Stimulated activated effector memory CD8-positive, alpha-beta T cell treated with anti-CD3 and anti-CD28 coated beads, Interleukin-12 subunit alpha, Interleukin-12 subunit beta, amount 100 ng/mL, for 72 hours (primary cell): ENCODE results near the gene NDRG2.

Experiments used
- ATAC-seq: fragments of 150-1000 bp; cut with Tn5 transposase; 2 replicates; pipeline ENCODE4 v1.10.0; 2021
- DNase-seq, 2 donors: peaks; one replicate each; pipeline ENCODE4 v3.0.0; 2021 to 2022; ENCODE audit warnings: low spot score in 2 of 2
- H3K27ac Mint-ChIP-seq: one replicate; pipeline ENCODE4 v1.8.0; 2022; ENCODE audit warnings: mild to moderate bottlenecking, mixed read lengths
- H3K36me3 Mint-ChIP-seq: one replicate; pipeline ENCODE4 v1.8.0; 2022; ENCODE audit warnings: mild to moderate bottlenecking, mixed read lengths
- H3K4me1 Mint-ChIP-seq: one replicate; pipeline ENCODE4 v1.8.0; 2022; ENCODE audit warnings: mixed read lengths
- H3K4me3 Mint-ChIP-seq: one replicate; pipeline ENCODE4 v1.8.0; 2022; ENCODE audit warnings: mild to moderate bottlenecking, mixed read lengths
- H3K9me3 Mint-ChIP-seq: one replicate; pipeline ENCODE4 v1.8.0; 2022; ENCODE audit warnings: mixed read lengths

NDRG2 gene

DNA sequence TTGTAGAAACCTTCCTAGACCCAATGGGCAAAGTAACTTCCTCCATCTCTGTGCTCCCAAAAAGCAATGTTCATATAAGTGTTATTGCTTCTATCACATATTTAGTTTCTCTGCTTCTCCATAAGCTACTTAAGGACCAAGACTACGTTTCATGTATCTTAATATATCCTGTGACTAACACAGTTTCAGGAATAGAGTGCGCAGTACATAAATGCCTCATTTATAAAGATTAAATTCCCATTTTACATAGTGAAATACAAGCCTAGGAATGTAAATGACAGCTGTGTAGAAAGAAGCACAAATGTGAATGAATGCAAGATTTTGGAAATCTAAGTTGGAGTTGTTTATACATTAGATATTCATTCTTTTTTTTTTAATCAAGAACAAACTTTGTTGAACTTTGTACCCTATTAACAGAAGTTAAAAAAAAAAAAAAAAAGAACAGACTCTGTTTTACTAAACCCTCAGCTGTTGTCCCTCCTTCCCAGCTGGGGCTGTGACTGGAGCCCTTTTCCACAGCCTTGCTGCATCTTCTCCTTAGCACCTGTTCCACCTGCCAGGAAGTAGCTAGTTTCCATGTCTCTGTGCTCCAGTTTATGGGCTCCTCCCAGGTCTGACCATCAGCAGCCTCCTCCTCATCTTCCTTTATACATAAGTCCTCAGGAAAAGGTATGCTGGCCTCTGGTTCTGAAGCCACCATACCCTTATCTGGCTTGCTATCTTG is 42.1 kb downstream of the NDRG2 start:
- Mint-ChIP-seq H3K4me1 (peaks cover 10% of the 10 kb centered on the region), H3K9me3 (no peaks in the 10 kb centered on the region), H3K36me3 (no peaks in the 10 kb centered on the region), H3K27ac (no peak overlapping the region), H3K4me3 (no peak overlapping the region)
- DNase-seq (no peak), ATAC-seq (no peak)

DNA sequence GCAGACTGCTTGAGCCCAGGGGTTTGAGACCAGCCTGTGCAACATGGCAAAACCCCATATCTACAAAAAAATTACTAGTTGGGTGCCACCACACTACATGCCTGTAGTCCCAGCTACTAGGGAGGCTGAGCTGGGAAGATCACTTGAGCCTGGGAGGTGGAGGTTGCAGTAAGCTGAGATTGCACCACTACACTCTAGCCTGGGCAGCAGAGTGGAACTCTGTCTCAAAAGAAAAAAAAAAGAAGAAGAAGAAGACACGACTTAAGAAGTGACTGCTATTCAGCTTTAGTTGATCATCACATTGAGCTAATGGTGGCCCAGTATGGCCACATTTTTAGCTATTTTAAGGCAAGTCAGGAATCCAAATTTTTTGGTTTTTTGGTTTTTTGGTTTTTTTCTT is 44.0 kb downstream of the NDRG2 start:
- Mint-ChIP-seq H3K4me1 (no peaks in the 10 kb centered on the region), H3K36me3 (no peaks in the 10 kb centered on the region), H3K9me3 (no peaks in the 10 kb centered on the region), H3K27ac (no peak overlapping the region), H3K4me3 (no peak overlapping the region)
- DNase-seq (no peak), ATAC-seq (no peak)

DNA sequence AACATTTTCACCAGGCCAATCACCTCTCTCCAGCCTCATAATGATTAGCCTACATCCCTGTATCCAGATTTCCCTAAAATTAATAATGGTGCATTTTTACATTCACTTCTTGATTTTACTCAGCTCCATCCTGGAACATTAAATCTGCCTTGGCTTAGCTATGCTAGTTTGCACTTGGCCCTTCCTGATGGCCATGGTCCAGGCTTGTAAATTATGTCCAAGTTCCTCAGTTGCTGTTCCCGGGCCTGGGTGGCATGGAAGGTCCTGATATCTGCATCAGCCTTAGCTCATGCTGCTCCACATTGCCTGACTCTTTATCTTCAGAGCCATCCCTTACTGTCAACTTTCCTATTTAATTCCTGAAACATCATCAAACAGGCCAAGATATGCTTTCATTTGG is 46.2 kb downstream of the NDRG2 start:
- Mint-ChIP-seq H3K9me3 (no peaks in the 10 kb centered on the region), H3K36me3 (no peaks in the 10 kb centered on the region), H3K4me1 (no peaks in the 10 kb centered on the region), H3K27ac (no peak overlapping the region), H3K4me3 (no peak overlapping the region)
- ATAC-seq (no peak), DNase-seq (no peak)

DNA sequence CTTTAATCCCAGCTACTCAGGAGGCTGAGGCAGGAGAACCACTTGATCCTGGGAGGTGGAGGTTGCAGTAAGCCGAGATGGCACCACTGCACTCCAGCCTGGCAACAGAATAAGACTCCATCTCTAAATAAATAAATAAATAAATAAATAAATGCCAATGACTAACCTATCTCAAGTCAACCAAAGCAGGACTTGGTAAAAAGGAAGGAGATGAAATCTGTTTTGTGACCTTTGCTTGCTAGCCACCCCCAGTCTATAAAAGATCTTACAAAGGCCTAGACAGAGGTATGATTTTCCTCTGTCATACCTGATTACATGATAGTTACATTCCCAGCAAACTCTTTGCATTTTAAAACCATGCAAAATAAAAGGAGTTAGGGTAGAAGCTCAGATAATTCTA is 48.6 kb downstream of the NDRG2 start:
- Mint-ChIP-seq H3K27ac (no peak overlapping the region), H3K4me3 (no peak overlapping the region), H3K36me3 (no peaks in the 10 kb centered on the region), H3K9me3 (no peaks in the 10 kb centered on the region), H3K4me1 (peaks cover 6% of the 10 kb centered on the region)
- ATAC-seq, result no peak
- no peak for DNase-seq

DNA sequence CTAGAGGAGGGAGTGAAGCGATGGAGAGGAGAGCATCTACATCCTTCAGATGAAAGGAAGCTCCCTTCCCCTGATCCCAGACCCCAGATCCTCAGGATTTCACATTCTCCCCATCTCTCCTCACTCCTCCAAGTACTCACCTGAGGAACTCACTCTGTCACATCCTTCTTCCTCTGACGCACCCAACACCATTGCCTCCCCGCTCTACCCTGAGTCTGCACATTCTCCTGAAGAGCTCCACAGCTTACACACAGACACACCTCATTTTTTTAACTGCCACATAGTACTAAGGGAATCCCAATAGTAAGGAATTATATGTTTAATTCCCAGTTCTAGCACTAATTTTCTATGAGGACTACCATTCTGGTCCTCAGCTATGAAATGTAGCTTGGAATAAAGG is 51.4 kb downstream of the NDRG2 start:
- Mint-ChIP-seq H3K36me3 (no peaks in the 10 kb centered on the region), H3K9me3 (no peaks in the 10 kb centered on the region), H3K4me1 (peaks cover 13% of the 10 kb centered on the region), H3K4me3 (no peak overlapping the region), H3K27ac (no peak overlapping the region)
- ATAC-seq (no peak), DNase-seq (no peak)

DNA sequence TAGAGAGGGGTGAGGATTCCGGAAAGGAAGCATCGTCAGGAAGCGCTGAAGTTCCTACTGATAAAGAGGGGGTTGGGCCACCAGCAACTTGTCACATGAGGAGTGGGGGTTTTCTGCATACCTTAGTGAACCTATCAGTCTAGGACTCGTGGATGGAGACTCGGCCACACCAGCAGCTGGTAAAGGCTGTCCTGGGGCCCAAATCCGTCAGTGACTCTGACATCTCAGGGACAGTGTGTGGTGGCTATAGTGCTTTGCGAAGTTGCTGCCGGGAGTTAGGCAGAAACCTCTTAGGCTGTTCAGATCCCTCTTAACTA is 53.2 kb downstream of the NDRG2 start:
- no peak for ATAC-seq
- DNase-seq, result no peak
- no peaks in the 10 kb centered on the region for H3K9me3 Mint-ChIP-seq
- H3K4me3 Mint-ChIP-seq, result peak overlapping the region; percentile 87
- H3K36me3 Mint-ChIP-seq, result no peaks in the 10 kb centered on the region
- H3K27ac Mint-ChIP-seq, result peak overlapping the region; percentile 56
- peaks cover 13% of the 10 kb centered on the region for H3K4me1 Mint-ChIP-seq

DNA sequence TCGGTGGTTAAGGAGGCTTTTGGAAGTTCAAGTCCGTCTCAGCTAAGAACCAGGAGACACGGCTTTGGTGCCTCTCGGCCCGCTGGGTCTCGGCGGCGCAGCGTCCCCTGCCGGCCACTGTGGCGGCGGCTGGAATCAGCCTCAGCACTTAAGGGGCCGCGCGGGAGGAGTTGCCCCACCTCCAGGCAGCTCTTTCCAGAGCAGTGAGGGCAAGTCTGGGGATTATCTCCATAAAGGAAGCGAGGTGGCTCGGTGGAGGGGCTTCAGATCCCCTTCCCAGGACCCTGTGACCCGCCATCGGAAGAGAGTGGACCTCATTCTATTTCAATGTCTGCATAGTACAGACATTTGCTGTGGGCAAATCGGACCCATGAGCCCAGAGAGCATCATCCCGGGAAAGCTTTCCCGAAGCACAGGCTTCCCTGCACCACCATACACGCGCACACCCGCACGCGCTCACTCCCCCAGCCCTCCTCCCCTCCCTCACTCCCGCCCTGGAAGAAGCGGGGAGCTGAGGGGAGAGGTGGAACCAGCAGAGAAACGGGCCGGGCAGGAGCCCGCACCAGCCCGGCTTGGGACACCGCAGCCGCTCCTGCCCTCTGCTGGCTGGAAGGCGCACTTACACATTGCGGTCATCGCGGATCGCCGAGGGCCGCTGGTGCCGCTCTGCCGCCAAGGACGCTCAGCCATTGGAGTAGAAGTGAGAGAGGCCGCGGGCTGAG is 53.7 kb downstream of the NDRG2 start:
- Mint-ChIP-seq H3K27ac (peak overlapping the region; percentile 56), H3K9me3 (no peaks in the 10 kb centered on the region), H3K4me3 (peak overlapping the region; percentile 87), H3K4me1 (peaks cover 13% of the 10 kb centered on the region), H3K36me3 (no peaks in the 10 kb centered on the region)
- ATAC-seq, result peak; percentile 90
- peak; percentile 86 to 91 for DNase-seq

DNA sequence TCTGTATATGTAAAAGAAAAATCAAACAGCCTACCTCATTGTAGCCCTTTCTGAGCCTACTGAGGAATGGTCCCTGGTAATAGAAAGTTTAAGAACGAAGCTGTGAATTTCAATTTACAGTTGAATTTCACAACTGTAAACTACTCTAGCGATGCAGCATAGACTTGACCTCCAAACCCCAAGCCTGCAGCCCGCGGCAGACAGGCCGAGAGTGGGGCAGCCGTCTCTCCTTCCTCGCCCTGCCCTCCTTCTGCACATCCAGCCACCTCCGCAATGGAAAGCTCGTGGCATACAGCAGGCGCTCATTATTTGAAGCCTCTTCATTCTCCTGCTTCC is 54.2 kb downstream of the NDRG2 start:
- no peak overlapping the region for H3K27ac Mint-ChIP-seq

DNA sequence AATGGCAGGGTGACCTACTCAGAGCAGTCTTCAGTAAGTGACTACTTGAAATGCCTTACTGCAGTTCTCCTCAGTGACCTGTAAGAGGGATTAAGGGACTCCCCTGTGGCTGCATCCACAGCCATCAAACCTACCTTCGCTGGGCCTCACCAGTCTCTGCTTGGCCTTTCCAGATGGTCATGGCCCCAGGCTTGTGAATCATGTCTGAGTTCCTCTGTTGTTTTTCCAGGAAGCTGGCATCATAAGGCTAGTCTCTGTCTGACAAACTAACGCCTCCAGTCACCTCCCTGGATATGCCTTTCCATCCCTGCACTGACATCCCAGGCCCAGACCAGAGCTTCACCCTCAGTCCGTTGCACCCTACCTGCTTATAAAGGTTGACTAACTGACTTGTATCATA is 55.5 kb downstream of the NDRG2 start:
- no peaks in the 10 kb centered on the region for H3K9me3 Mint-ChIP-seq
- DNase-seq (no peak), ATAC-seq (no peak)
- H3K36me3 Mint-ChIP-seq, result no peaks in the 10 kb centered on the region
- H3K4me1 Mint-ChIP-seq, result peaks cover 13% of the 10 kb centered on the region
- no peak overlapping the region for H3K27ac Mint-ChIP-seq
- no peak overlapping the region for H3K4me3 Mint-ChIP-seq

More for the DNA sequence above, 54.2 kb downstream of the NDRG2 start:
- DNase-seq, result no peak
- Mint-ChIP-seq H3K4me1 (peaks cover 13% of the 10 kb centered on the region), H3K4me3 (peak overlapping the region; percentile 87), H3K9me3 (no peaks in the 10 kb centered on the region), H3K36me3 (no peaks in the 10 kb centered on the region)
- ATAC-seq, result peak; percentile 9
